GM13977 (cell line): ENCODE measurements around the gene DENND5B.

Experiments used
- DNase-seq: peaks from one replicate; pipeline ENCODE4 v3.0.0; 2012; ENCODE audit warnings: low spot score
- CTCF ChIP-seq: IDR thresholded peaks from 2 replicates; pipeline ENCODE4 v1.5.1; 2012; ENCODE audit warnings: mild to moderate bottlenecking, control low read depth; ENCODE audit not compliant: insufficient read depth; ENCODE audit errors: extremely low read depth, missing control alignments
- in situ Hi-C: fragments of 300-500 bp; cut with MboI; formaldehyde crosslinking; loops from one replicate; pipeline ENCODE4 v1.12.0; 2022; ENCODE audit warnings: low sequenced_read_pairs, low pct_unique_long_range_greater_than_20kb, mixed read lengths, inconsistent platforms; ENCODE audit not compliant: unreplicated experiment

The DENND5B gene

GRCh38 chr12:31590642-31591379 is at the start of gene DENND5B:
Gene DENND5B, minus strand, starts transcription at chr12:31591136. Its CDS starts 304 bp downstream, at chr12:31590832.
- DNase-seq: peak; percentile 82
- no peak for TF ChIP-seq CTCF
- in situ Hi-C loops: no loop called here

- DNase-seq: no peak
- TF ChIP-seq CTCF: no peak
- in situ Hi-C loops: loop anchor here (5.0 kb wide), 1 partner anchor 227 kb away; no protein-coding TSS in a partner anchor
Measured at GRCh38 chr12:31634620-31635019, 43.7 kb upstream of the DENND5B start.

GRCh38 chr12:31633464-31633863 is 42.5 kb upstream of the DENND5B start:
- no peak for DNase-seq
- TF ChIP-seq CTCF: no peak
- in situ Hi-C loops: no loop called here

DNA sequence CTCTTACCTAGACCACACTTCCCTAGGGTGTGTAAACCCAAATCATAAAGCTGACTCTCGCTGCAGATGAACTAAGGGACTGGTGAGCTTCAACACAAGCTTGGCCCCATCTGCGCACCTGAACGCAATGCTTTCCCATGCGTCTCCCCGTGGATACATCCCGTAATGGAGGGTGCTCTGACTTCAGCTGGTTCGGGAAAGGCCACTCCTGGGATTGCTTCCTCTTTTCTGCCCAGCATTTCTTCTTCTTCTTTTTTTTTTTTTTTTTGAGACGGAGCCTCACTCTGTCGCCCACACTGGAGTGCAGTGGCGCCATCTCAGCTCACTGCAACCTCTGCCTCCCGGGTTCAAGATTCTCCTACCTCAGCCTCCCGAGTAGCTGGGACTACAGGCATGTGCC is 40.9 kb upstream of the DENND5B start:
- no peak for DNase-seq
- no peak for TF ChIP-seq CTCF
- in situ Hi-C loops: no loop called here

DNA sequence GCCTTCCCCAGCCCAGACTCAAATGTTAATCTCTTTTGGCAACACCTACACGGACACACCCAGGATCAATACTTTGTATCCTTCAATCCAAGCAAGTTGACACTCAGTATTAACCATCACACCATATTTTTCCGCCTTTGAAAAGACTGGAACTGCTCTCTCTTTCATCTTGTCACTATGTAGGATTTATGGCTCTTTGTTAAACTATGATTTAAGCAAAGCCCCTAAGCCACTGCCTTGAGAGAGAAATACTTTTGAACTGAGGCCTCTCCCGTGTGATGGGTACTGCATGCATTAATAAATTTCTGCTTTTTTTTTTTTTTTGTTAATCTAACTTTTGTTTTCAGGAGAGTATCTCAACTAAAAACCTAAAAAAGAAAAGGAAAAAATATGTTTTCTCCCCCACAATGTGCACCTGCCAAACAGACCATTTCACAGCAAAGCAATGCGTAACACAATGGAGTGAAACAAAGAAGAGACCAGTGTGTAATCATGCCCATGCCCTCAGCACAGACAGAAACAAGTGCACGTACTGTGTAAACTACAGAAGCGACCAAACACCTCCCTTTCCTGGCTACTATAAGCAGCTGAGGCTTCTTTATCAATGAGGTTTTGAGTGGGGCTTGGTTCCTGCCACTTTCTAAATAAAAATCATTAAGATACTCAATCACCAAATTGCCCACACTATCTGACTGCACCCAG is 40.2 kb upstream of the DENND5B start:
- TF ChIP-seq CTCF: no peak
- in situ Hi-C loops: no loop called here
- DNase-seq: no peak

- TF ChIP-seq CTCF: no peak
- no peak for DNase-seq
- in situ Hi-C loops: no loop called here
Measured at GRCh38 chr12:31629756-31630732, 39.1 kb upstream of the DENND5B start.
